GM18526 (cell line): ENCODE measurements around the gene PCSK4.
A peak's percentile ranks its signal among the peaks of the same experiment; 100 is the strongest.

Experiments
- POLR2A ChIP-seq: IDR thresholded peaks from 3 replicates; pipeline ENCODE4 v1.6.1; 2011; ENCODE audit not compliant: insufficient read length; ENCODE audit errors: extremely low read depth

PCSK4 gene

DNA sequence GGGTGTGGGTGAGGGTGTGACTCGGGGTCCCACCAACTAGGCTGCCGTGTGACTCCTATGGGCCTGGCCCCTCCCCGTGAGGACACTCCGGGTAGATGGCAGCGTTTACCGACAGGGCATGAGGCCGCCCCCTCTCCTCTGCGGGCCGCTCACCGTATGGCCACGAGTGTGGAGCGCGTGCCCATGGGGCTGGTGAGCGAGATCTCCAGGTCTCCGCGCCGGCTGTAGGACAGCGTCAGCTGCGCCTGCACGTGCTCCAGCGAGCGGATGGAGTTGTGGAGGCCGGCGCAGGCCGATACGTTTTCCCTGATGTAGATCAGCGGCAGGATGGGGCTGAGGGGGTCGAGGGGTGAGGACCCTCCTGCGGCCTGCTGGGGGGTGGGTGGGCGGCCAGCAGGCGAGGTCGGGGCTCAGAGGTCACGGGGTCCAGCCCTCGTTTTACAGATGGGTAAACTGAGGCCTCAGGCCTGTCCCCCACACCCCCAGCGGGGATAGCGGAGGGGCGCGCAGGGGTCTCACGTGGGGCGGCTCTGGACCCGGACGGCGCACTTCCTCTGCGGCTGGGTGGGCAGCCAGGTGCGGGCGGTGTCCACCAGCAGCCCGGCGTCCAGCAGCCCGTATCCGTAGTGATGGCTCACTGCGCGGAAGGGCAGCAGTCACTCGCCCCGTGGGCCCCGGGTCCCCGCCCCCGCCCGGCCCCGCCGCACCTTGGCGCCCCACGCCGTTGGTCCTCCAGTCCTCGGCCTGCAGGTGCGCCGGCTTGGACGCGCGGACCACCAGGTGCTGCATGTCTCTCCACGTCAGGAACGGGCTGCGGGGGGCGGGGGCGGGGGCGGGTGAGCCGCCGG is 6.8 kb downstream of the PCSK4 start:
- no peak for TF ChIP-seq POLR2A

DNA sequence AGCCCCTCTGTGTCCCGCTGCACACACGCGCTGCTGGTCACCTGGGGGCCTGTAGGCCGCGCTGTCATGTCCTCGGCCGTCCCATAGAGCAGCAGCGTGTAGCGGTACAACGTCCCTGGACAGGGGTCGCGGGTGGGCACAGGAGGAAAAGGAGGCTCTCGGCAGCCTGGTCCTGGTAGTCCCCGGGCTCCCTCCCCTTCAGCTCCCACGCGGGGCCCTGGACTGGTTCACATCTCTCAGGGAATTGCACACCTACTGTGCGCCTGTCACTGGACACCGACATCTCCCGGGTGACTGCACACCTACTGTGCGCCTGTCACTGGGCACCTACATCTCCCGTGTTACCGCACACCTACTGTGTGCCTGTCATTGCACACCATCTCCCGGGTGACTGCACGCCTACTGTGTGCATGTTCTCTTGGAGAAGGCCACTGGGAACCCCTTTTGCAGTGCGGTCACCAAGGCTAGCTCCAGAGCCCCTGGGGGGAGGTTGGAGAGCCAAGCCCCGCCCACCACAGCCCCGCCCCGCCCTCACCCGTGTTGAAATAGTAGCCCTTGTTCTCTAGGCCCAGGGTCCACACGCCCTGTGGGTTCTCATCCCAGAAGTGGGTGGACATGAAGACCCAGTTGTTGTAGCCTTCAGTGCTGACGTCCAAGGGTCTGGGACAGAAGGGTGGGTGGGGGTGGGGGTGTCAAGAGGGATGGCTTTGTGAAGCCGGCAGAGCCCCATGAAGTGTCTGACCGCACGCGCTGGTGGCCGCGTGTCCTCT is 7.6 kb downstream of the PCSK4 start:
- no peak for TF ChIP-seq POLR2A

DNA sequence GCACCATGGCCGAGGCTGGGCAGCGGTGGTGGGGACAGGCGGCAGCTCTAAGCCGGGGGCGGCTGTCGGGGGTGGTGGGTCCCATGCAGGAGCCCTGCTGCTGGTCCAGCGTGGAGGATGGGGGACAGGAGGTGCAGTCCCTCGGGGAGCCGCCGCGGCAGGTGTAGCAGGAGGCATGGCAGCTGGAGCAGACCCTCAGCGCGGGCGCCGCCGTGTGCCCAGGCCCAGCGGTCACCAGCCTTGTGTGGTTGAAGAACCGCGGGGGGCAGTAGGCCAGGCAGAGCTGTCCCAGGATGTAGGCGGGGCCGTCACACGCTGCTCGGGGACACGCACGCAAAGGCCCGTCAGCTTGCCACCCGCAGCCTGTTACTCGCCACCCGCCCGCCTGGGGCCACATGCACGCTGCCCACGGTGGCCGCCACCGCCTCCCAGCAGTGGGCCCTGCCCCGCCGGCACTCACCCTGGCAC is 8.2 kb downstream of the PCSK4 start:
- TF ChIP-seq POLR2A = no peak

DNA sequence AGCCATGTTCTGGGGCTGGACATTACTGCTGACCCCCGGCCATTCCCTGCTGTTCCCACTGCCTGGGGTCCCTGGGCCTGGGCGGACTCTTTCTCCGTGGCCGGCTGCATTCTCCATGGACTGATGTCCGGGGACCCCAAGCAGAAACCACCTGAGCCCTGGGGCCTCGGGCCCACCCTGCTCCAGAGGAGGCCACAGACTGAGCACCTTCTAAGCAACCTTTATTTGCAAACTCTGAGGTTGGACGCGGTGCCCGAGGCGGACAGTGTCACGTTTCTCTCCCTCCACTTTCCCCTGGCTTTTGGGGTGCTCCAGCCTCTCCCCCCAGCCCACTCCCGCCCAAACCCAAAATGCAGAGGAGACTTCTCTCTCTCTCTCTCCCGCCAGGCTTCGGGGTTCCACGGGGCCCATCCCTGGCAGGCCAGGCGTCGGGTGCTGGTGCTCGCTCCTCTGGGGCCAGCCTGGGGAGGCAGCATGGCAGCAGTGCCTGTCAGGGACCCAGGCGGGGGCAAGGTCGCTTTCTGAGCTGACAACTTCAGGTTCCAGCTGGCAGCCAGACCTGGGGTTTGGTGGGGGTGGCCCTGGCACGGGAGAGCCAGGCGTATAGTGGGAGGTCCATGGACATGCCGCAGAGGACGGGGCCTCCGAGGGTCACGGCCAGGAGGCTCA is 8.8 kb downstream of the PCSK4 start:
- no peak for TF ChIP-seq POLR2A

DNA sequence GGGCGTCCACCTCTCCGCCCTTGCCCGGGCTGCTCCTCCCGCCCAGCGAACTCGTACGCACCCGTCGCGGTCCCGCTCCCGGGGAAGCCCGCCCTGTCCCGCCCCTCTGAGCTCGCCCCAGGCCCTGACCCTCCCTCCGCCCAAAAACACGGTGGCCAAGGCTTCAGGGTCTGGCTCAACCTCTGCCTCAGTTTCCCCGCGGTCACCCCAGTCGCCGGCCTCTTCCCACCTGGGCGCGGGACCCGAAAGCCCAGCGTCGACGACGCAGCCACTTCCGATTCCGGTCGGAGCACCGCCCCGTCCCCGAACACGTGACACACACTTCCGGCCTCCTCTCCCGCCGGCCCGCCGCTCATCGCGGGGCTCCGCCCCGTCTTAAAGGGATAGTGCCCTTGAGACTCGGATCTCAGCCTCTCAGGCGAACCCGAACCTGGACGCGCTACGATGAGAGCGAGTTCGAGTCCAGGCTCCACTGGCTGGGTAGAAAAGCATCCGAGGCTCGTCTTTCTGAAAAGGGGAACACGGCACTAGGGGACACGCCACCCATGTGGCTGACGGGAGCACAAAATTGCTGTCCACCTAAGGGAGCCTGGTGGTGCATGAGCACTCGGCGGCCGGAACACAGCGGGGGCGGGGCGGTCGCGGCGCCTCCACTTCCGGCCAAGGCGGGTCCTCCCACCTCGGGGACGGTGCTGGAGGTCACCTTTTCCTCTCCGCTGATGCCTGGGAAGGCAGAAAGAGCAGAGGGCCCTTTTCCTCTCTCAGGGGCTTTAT is 11.0 kb downstream of the PCSK4 start, which contains the start of gene C19orf25:
Gene C19orf25 (minus strand): TSS at position 282 of the 774 bp plus-strand sequence. CDS start 312 bp downstream, outside the sequence.
- TF ChIP-seq POLR2A = peak; percentile 92

DNA sequence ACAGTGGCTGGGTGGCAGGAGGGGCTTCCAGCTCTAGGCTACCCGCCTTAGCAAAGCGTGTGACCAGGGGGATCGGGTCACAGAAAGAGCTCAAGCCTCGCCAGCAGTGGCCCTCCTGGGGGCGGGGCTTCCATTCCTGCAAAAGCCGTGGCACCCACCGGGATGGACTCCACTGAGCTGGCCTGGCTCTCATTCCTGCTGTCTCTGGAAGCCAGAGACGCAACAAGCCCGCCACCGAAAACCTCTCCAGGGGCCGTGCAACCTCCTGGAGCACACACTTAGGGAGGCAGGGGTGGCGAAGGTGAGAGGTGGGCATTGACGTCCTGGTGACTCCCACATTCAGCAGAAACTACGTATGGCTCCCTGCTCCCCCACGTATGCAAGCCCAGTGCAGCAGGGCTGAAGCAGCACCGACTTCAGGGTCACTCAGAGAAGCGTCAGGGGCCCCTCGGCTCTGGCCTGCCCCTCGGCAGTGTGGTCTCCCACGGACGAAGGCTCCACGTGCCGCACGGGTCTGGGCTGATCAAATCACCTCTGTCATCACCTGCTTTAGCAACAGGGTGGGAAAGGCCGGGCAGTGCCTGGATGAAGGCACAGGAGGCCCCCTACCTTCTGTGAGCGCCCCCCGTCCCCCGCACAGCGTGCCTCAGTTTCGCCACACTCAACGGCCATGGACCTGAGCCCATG is 14.3 kb downstream of the PCSK4 start:
- no peak for TF ChIP-seq POLR2A

DNA sequence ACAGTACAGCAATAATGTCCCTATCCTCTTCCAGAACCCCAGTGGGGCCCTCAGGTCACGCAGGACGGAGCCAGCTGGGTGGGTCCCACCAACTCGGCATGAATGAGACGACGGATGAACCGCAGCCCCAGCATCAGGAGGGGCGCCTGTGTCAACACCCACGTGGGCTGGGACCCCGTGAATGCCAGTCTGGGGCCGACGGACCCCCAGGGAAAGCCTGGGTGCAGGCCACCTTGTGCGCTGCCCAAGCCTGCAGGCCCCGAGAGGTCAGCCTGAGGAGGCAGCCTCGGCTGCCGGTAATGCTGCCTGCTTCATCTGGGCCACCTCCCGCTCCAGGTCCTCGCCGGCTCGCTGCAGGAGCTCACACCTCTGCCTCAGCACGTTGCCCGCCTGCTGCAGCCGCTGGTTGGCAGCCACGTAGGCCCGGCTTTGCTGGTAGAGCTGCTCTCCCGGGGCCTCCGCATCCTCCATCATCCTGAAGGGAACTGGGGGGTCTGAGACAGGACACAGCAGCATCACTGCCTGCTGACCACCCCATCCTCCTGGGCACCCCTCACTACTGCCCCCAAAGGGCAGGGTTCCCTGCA is 15.3 kb downstream of the PCSK4 start:
- no peak for TF ChIP-seq POLR2A

DNA sequence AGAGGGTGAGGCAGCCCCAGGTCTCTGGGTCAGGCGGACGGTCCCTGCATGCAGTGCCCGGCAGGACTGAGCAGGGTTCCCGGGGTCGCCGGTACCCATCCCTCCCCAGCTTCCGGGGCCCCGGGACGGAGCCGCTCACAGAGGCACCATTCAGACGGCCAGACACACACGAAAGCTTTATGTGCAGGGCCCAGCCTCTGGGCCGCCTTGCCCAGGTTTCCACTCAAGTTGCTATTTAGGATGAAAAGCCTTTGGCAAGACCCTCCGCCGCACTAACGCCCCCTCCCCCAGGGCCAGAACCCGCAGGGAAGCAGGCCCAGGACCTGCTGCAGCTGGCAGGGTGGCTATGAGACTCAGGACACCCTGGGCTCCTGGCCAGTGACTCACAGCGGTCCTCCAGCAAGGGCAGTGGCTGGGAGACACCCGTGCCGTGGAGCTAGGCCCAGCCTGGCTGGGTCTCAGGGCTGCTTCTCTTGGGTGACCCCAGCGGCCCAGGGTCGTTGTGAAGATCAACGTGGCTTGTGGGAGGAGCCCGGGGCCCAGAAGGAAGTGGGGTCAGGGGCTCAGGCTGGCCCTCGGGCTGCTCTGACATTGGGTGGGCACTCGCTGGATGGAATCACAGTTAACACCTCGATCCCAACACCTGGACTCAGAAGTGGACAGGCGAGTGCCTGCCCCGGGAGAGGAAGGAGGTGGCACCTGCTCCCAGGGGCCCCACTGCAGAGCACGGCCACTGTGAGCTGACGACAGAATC is 16.0 kb downstream of the PCSK4 start:
- TF ChIP-seq POLR2A = no peak

DNA sequence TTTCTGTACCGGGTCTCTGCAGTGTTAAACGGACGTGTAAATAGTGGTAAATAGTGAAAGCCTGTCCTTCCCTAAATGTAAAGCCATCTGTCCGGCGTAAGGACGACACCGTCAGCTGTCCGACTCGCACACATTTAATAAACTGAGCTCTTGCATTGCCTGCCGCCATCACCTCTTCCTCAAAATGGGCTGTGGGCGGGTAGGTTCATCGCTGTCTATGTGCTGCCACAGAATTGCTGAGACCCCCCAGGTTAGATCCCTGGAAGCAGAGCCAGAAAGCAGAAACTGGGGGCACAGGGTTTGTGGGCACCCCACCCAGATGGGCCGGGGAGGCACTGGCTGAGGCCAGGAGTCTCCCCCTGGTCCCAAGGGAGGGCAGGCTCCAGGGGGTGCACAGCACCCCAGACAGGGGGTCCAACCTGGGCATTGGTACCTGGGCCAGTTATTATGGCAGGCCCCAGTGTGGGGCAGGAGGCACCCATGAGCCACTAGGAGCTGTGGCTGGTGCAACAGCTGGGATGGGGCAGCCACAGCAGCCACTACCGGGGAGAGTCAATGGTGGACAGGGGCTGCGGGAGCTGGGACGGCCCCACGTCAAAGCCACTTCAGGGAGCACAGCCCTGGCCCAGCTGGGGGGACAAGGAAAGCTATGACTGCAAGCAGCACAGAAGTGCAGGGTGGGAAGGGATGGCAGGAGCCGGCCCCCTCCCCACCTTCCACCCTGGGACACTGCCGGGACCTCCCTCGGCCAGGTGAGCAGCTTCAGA is 16.9 kb downstream of the PCSK4 start:
- no peak for TF ChIP-seq POLR2A

DNA sequence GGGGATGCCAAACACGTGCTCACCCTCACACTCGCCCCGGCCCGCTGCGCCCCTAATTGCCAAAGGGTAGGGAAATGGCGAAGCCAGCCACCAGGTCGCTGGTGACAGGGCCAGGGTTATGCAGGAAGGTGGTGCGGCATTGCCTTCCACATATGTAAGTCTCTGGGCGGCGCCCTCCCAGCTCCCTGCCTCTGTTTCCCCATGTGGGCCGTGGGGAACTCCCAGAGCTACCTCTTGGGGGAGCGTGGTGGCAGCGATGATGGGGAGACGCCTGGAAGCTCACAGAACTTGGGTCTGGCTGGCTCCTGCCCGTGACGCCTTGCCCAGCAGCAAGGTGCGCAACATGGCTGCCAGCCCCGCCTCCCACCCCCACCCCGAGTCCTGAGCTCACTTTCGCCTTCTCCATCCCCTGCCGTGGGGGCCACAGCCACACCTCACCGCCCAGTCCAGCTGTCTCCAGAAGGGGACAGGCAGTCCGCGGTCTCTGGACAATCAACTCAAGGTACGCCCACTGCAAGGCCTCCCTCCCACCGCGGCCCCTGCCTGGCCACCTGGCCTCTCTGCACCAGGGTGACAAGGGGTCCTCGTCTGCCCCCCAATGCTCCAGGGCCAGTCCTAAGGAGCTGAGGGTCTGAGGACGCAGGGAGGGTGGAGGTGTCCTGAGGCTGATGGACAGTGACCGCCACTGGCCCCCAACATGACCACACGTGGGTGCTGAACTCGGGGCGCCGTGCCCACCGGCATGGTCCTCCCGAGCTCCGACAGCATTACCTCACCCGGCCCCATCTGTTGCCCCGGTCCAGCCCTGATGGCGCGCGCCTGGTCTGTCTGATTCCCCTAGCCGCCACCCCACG is 17.7 kb downstream of the PCSK4 start:
- no peak for TF ChIP-seq POLR2A

DNA sequence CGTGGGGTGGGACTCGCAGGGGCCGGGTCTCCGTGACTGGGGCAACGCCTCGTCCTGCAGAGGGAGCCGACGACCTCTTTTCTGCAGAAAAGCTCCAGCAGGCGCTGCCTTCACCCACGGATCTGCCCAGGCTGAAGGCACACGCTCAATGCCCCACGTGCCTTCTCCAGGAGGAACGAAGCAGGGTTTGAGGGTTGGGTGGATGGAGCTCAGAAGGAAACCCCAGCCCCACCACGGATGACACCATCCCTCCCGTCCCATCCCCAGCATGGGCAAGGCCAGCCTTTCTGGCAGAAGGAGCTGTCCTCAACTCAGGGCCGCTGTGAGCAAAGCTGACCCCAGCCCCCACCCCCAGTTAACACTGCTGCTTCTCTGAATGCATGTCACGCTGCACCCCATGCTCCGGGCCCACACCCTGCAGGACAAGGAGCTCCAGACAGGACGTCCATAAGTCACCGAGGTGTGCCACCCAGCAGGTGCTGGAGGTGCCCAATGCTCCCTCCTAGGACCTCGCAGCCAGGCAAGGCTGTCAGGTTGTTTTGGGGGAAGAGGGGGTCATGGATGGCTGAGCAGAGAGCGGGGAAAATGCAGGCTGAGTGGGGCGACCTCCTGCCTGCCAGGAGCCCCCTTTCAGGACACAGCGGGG is 18.5 kb downstream of the PCSK4 start:
- no peak for TF ChIP-seq POLR2A
